SIG-M5 treated with dmso at 0.1 percent for 504 hours (cell line): Measurements from ENCODE around the gene IGF1.
A peak's percentile ranks its signal among the peaks of the same experiment; 100 is the strongest.
"Not testable (repeated sequence)": the region's sequence is repeated elsewhere in the genome, so short reads cannot be mapped to it uniquely, and the experiment has no call there.

Source experiments
- DNase-seq: peaks from one replicate; lab custom pipeline; 2025; ENCODE audit not compliant: unreplicated experiment; lab: John Stamatoyannopoulos, UW

IGF1 gene

DNA sequence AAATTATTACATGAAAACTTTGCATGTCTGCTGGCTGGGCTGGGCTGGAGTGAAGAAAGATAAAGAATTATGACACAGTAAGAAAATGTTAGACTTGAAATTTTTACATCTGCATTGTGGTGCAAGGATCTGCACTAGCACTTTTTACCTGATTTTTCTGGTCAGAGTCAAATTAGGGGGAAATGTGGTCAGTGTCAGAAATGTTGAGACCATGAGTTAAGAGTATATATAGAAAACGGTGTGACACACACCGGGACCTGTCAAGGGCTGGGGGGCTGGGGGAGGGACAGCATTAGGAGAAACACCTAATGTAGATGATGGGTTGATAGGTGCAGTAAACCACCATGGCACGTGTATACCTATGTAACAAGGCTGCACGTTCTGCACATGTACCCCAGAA, 90.3 kb downstream of the IGF1 start:
- no peak for DNase-seq

- DNase-seq = no peak
Measured at GRCh38 chr12:102388469-102388868, 91.9 kb downstream of the IGF1 start.

GRCh38 chr12:102385343-102385742, 95.0 kb downstream of the IGF1 start:
- DNase-seq = no peak

DNA sequence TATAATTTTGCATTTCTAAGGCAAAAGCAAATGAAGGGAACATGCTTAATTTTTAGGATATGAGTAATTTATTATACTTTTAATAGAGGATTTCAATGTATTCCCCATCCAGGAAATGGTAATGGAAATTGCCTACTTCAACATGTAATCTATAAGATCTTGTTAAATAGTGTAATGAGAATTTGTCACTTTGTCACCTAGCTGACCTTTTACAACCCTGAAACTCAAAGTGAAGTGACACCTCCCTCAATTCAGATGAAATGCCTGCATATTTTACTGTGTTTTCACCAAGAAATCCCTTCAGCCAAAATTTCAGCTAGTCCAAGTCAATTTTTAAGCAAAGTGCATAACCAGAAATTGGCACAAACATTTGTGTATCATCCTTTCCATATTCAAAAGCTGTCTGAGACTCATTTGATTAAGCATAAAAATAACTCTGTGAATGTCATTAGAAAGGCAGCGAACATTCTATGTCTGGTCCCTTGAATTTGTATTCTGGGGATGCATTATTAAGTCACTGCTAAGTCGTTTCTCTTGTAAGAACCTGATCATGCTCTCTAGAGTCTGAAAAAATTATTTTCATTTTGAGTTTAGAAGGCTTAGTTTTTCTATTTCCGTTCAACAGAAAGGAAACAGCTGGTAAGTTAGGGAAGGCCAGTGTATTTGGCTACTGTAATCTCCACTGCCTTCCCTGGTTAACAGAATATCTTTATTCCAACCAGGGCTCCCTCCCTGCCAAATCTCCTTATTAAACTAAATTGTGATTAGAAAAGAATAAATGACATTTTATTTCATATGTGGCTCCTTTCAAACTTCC, 100.8 kb downstream of the IGF1 start:
- no peak for DNase-seq

GRCh38 chr12:102376781-102377180, 103.6 kb downstream of the IGF1 start:
- DNase-seq = no peak

DNA sequence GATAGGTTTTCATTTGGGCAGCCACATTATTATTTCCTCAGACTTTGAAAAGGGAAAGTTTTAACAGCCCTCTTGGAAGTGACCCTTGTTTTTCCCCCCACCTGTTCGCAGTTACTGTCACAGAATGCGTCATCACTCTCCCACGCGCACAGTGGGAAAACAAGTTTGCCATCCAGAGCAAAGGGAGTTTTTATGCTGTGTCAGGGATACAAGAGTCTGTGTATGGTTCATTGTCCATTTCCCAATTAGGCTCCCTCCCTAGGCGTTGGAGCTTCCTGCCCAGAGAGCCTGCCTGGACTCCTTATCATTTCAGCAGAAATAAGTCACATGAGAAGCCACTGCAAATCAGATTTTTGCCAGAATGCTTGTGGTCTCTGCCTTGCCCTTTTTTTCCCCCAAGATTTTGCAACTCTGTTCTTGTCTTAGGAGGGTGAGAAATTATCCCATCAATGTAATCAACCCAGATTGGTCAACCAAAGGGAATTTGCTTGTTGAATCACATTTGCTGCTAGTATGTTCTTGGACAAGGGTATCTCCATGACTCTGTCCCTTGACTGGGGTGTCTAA, 104.1 kb downstream of the IGF1 start:
- no peak for DNase-seq

- peak; percentile 12 for DNase-seq
Measured at GRCh38 chr12:102374190-102374589, 106.2 kb downstream of the IGF1 start.

DNA sequence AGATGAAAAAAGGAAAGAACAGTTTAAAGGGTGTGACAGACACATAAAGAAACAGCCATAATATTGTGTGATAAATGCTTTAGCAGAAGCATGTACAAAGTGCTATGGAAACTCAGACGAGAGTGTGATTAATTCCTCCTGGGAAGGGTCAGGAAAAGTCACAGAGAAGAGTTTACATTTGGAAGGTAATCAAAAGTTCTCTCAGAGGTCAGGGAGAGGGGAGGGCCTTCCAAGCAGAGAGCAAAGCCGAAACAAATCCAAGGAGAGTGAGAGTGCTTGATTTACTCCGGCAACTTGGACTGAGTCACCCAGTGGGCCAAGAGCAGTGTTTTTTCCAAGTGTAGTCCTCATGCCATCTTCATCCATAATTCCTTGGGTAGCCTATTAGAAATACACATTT, 108.3 kb downstream of the IGF1 start:
- DNase-seq = no peak

GRCh38 chr12:102371165-102371564, 109.2 kb downstream of the IGF1 start:
- no peak for DNase-seq

- DNase-seq = no peak
Measured at GRCh38 chr12:102369876-102370275, 110.5 kb downstream of the IGF1 start.

GRCh38 chr12:102365365-102365764, 115.0 kb downstream of the IGF1 start:
- no peak for DNase-seq

DNA sequence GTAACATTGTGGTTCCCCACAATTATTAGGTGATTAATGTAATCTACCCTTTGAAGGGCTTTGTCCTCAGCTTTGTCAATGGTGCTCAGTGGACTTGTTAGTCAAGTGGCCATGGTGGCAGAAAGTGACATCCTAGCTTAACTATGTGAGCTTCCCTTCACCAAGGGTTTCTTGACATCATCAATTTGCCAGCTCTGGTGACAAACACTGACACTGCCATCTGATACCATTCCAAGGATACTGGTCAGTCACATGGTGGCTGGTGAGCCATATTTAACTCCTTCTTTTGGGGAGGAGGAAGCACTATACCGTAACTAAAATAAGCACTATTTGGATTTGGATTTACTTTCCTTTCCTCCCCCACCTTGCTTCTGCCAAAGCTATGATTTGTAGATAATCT, 115.7 kb downstream of the IGF1 start:
- DNase-seq = no peak

- DNase-seq = no peak
Measured at GRCh38 chr12:102356690-102357089, 123.7 kb downstream of the IGF1 start.

- DNase-seq = not testable (repeated sequence)
Measured at GRCh38 chr12:102354281-102354680, 126.1 kb downstream of the IGF1 start.

- DNase-seq = no peak
Measured at GRCh38 chr12:102351322-102351721, 129.0 kb downstream of the IGF1 start.

- DNase-seq = no peak
Measured at GRCh38 chr12:102350070-102350469, 130.3 kb downstream of the IGF1 start.

DNA sequence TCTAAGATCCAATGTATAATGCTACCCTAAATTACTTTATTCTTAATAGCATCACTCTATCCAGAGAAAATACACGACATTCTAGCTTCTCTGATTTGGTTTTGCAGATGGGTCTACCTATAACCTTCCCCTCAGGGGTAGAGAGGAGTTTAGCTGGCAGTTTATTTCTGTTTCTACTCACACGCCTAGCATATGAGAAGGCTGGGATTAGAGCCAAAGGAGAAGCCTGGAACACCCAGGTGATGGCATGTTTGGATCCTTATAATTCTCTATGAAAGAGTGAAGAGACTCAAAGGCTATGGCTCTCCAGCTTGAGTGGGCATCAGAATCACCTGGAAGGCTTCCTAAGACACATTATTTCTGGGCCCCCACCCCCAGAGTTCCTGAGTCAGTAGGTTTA, 131.3 kb downstream of the IGF1 start:
- DNase-seq = no peak

DNA sequence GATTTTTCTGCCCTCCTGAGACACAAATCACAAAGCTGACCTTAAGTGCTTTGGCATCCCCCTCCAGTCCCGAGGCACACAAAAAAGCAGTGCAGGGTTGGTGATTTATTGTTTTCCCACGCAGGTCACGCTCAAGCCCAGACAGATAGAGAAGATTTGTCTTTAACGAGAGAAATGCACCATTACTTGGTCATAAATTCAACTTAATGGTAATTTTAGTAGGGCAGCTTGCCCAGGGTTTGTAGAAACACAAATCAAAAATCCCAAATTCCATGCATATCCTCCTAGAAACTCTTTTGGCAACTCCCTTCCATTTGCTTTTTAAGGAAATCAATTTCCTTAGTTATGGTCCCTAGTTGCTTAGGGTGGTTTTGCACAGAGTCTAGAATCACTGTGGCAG, 132.6 kb downstream of the IGF1 start:
- no peak for DNase-seq
